ENCODE measurements around the gene ZDHHC6.
A peak's percentile ranks its signal among the peaks of the same experiment; 100 is the strongest.

Gene ZDHHC6

GRCh38 chr10:112454910-112455779 is 8.4 kb upstream of the ZDHHC6 start:
- Histone ChIP-seq H3K4me3 (no peak overlapping the region), H3K27me3 (no peaks in the 10 kb centered on the region), H3K27ac (no peak overlapping the region), H3K4me1 (no peaks in the 10 kb centered on the region), H3K9me3 (no peaks in the 10 kb centered on the region), H3K36me3 (no peaks in the 10 kb centered on the region)
- TF ChIP-seq, protein P1, sequence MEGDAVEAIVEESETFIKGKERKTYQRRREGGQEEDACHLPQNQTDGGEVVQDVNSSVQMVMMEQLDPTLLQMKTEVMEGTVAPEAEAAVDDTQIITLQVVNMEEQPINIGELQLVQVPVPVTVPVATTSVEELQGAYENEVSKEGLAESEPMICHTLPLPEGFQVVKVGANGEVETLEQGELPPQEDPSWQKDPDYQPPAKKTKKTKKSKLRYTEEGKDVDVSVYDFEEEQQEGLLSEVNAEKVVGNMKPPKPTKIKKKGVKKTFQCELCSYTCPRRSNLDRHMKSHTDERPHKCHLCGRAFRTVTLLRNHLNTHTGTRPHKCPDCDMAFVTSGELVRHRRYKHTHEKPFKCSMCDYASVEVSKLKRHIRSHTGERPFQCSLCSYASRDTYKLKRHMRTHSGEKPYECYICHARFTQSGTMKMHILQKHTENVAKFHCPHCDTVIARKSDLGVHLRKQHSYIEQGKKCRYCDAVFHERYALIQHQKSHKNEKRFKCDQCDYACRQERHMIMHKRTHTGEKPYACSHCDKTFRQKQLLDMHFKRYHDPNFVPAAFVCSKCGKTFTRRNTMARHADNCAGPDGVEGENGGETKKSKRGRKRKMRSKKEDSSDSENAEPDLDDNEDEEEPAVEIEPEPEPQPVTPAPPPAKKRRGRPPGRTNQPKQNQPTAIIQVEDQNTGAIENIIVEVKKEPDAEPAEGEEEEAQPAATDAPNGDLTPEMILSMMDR (IDR thresholded peaks at IDR 0.05), result no peak
- DNase-seq, result no peak
- intact Hi-C loops (cut with DNase I; ENCODE audit: low total_unique reads), result loop anchor here (5.0 kb wide), 1 partner anchor 513 kb away; no protein-coding TSS in a partner anchor

DNA sequence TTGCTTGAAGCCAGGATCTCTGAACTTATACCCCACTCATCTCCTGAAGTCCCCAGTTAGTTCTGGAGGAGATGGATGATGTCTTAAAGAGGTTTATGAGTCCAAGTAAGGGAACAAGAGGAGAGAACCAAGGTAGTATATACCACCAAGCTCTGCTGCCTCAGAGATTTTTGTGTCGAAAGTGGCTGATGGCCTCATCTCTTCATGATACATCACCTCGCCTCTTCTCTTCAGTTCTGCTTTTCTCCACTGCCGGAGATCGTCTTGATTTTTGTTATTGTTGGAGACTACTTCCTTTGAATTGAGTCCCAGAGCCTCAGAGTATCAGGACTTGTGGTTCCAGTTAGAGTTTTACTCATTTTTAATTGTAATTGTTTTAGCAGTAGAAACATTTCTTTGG is 2.2 kb upstream of the ZDHHC6 start:
- intact Hi-C loops (cut with DNase I; ENCODE audit: low total_unique reads), result no loop called here

DNA sequence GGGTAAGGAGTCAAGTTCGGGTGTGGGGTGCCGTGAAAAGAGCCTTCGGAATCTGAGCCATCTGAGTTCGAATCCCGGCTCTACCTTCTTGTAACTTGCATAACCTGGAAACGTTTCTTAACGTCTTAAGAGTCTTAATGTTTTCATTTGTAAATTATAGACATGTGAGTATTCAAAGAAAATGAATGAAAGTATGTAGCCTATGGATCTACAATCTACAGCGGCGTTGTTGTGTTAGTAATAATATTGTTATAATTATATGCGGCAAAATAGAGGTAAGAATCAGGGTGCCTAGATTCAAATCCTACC is 860 bp upstream of the ZDHHC6 start:
- no peaks in the 10 kb centered on the region for H3K27me3 ChIP-seq

More for the DNA sequence above, 2.2 kb upstream of the ZDHHC6 start:
- Histone ChIP-seq H3K4me1 (peaks cover 0 to 29% (median 24%) of the 10 kb centered on the region in 4 donors), H3K4me3 (no peak overlapping the region), H3K27me3 (no peaks in the 10 kb centered on the region), H3K36me3 (peaks cover 0 to under 1% (median 0%) of the 10 kb centered on the region in 3 donors), H3K27ac (no peak overlapping the region), H3K9me3 (no peaks in the 10 kb centered on the region)
- TF ChIP-seq, protein P1 (IDR thresholded peaks at IDR 0.05), result no peak
- DNase-seq, result no peak

DNA sequence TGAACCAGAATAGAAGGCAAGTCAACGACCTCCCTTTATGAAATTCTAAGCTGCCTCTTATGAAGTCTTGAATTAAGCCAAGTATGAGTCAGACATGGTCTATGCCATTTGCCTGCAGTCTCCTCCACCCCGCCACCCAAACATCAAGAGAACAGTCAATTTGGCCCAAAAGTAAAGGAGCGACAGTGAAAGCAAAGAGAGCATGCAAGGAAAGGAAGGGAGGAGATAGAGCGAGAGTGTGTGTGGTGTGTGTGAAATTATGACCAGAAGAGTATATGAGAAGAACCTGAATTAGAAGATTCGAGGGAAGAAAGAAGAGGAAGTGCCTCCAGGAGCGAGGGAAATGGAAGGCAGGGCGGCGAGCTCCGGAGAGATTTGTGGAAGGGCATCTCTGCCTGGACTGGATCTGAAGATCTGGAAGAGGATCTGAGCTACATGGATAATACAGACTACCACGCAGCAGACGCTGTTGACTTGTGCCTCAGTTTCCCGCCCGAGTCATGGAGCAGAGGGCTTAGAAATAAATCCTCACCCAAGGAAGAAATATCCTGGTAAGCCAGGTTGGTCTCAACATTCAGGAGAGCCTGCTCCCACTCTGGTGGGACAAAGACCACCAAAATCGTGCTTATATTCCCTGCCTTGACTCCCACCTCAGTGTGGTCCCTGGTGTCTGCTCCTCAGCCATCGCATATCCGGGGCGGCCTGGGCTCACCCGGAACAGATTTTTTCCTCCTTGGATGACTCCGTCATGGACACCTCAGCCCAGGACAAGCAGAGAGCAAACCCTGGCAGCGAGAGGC is 459 bp downstream of the ZDHHC6 start:
- no peak for DNase-seq

More for the DNA sequence above, 860 bp upstream of the ZDHHC6 start:
- H3K4me3 ChIP-seq, result peak overlapping the region; percentile 71 to 96
- peaks cover 0 to 9% (median 6%) of the 10 kb centered on the region in 3 donors for H3K36me3 ChIP-seq
- no peaks in the 10 kb centered on the region for H3K9me3 ChIP-seq
- H3K27ac ChIP-seq, result peak overlapping the region; percentile 86 to 87
- DNase-seq, result no peak
- TF ChIP-seq, protein P1 (IDR thresholded peaks at IDR 0.05), result no peak
- intact Hi-C loops (cut with DNase I; ENCODE audit: low total_unique reads), result no loop called here
- peaks cover 0 to 29% (median 24%) of the 10 kb centered on the region in 4 donors for H3K4me1 ChIP-seq

GRCh38 chr10:112442063-112442462 is 4.7 kb downstream of the ZDHHC6 start:
- intact Hi-C loops (cut with DNase I; ENCODE audit: low total_unique reads), result no loop called here
- peaks cover 35 to 64% (median 49%) of the 10 kb centered on the region in 3 donors for H3K36me3 ChIP-seq
- H3K4me3 ChIP-seq, result no peak overlapping the region

More for the DNA sequence above, 459 bp downstream of the ZDHHC6 start:
- peaks cover 8 to 22% (median 15%) of the 10 kb centered on the region in 3 donors for H3K36me3 ChIP-seq
- TF ChIP-seq, protein P1 (IDR thresholded peaks at IDR 0.05), result no peak
- H3K4me3 ChIP-seq, result peak overlapping the region; percentile 71 to 96
- peak overlapping the region; percentile 86 to 87 for H3K27ac ChIP-seq
- H3K27me3 ChIP-seq, result no peaks in the 10 kb centered on the region
- no peaks in the 10 kb centered on the region for H3K9me3 ChIP-seq
- H3K4me1 ChIP-seq, result peaks cover 0 to 29% (median 24%) of the 10 kb centered on the region in 4 donors
- intact Hi-C loops (cut with DNase I; ENCODE audit: low total_unique reads), result no loop called here

More at GRCh38 chr10:112442063-112442462, 4.7 kb downstream of the ZDHHC6 start:
- Histone ChIP-seq H3K9me3 (no peaks in the 10 kb centered on the region), H3K4me1 (peaks cover 0 to 15% (median 10%) of the 10 kb centered on the region in 4 donors), H3K27me3 (no peaks in the 10 kb centered on the region), H3K27ac (no peak overlapping the region)
- no peak for DNase-seq
- TF ChIP-seq, protein P1 (IDR thresholded peaks at IDR 0.05), result no peak

Data from tibial artery (tissue), 4 donors.